GM12873 (cell line): ENCODE data around the gene PALD1.

Experiments
- TF ChIP-seq, protein P1 (sequence below): IDR thresholded peaks from 2 replicates; pipeline ENCODE4 v1.5.1; 2012; ENCODE audit warnings: low read depth, mild to moderate bottlenecking, moderate library complexity, low read length, control low read depth; ENCODE audit not compliant: insufficient read depth; ENCODE audit errors: missing control alignments

PALD1 gene

DNA sequence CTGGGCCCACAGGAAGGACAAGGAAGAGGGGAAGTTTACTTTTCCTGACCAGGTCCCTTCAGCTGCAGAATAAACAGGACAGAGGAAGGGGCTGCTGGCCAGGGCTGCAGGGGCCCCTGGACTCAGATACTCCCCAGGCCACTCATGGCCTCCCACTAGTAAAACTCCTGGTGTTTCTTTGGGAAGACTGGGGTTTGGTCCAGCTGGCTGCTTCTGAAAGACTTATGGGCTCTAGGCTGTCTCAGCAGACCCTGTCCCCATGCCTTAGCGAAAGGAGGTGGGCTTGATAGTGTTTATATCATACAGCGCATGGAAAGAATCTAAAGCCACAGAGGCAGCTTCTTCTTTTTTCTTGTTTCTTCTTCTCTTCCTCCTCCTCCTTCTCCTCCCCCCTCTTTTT, 56.4 kb downstream of the PALD1 start:
- TF ChIP-seq, protein P1, sequence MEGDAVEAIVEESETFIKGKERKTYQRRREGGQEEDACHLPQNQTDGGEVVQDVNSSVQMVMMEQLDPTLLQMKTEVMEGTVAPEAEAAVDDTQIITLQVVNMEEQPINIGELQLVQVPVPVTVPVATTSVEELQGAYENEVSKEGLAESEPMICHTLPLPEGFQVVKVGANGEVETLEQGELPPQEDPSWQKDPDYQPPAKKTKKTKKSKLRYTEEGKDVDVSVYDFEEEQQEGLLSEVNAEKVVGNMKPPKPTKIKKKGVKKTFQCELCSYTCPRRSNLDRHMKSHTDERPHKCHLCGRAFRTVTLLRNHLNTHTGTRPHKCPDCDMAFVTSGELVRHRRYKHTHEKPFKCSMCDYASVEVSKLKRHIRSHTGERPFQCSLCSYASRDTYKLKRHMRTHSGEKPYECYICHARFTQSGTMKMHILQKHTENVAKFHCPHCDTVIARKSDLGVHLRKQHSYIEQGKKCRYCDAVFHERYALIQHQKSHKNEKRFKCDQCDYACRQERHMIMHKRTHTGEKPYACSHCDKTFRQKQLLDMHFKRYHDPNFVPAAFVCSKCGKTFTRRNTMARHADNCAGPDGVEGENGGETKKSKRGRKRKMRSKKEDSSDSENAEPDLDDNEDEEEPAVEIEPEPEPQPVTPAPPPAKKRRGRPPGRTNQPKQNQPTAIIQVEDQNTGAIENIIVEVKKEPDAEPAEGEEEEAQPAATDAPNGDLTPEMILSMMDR: no peak

DNA sequence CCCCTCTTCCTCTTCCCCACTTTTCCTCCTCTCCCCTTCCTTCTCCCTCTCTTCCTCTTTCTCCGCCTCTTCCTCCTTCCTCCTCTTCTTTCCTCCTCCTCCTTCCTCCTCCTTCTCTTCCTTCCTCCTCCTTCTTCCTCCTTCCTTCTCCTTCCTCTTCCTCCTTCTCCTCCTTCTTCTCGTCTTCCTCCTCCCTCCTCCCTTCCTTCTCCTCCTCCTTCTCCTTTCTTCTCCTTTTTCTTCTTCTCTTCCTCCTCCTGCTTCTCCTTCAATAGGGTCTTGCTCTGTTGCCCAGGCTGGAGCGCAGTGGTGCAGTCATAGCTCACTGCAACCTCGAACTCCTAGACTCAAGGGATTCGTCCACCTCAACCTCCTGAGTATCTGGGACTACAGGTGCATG, 56.9 kb downstream of the PALD1 start:
- TF ChIP-seq, protein P1: no peak

DNA sequence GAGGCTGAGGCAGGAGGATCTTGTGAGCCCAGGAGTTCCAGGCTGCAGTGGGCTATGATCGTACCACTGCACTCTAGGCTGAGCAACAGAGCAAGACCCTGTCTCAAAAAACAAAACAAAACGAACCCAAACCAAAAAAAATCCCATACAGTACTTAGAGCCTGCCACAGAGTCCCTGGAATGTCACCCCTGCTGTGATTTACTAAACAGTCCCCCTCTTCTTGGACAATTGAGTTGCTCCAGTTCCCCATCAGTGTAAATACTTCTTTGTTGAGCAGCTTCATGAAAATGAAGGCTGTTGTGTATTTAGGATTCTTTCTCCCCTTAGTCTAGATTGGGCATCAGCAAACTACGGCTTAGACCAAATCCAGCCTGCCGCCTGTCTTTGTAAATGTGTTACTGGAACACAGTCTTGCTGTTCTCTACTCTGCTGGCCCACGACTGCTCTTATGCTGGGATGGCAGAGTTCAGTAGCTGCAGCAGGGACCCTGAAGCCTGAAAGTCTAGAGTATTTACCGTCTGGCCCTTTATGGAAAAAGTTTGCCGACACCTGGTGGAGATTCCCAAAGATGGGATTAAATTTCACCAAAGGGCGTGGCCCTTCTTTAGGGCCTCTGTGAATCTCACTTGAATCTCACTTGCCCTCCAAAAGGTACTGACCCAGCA, 57.8 kb downstream of the PALD1 start:
- TF ChIP-seq, protein P1: no peak

DNA sequence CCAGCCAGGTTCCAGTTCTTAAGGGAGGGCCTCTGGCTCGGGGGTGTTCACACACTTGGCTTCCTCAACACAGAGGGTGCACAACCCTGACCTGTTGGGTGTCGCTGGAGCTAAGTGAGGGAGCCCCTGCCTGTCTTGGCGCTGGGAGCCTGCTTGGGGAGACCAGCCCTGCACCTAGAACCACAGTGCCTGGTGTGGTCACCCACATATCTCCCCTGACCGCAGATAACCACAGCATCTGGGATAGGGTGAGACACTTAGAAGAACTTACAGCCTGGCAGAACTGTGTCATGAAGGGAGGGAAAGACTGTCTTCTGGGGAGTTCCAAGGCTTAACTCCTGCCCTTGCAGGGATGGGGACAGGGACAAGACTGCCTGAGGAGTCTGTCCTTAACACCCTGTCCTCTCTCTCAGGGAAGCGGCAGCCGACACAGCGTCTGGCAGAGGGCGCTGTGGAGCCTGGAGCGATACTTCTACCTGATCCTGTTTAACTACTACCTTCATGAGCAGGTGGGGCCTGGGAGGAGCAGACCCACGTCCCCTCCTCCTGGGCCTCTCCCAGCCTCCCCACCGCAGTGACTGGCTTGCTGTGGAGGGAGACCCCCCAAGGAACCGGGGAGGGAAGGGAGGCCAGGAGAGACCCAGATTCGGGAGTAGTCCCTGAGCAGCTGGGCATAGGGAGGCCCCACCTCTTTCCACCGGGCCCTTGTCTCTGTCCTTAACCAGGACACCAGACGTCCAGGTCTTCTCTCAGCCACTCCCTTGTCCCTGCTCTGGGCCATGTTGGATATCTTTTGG, 59.0 kb downstream of the PALD1 start:
- TF ChIP-seq, protein P1: peak; percentile 61

DNA sequence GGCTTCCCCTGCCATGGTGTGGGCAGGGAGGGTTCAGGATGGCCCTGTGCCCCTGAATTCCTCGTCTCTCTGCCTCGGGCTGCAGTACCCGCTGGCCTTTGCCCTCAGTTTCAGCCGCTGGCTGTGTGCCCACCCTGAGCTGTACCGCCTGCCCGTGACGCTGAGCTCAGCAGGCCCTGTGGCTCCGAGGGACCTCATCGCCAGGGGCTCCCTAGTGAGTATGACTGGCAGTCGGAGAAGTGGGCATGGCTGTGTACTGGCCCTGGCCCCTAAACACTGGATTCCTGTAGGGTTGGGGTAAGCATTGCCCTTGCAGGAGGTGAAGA, 59.6 kb downstream of the PALD1 start:
- TF ChIP-seq, protein P1: no peak

DNA sequence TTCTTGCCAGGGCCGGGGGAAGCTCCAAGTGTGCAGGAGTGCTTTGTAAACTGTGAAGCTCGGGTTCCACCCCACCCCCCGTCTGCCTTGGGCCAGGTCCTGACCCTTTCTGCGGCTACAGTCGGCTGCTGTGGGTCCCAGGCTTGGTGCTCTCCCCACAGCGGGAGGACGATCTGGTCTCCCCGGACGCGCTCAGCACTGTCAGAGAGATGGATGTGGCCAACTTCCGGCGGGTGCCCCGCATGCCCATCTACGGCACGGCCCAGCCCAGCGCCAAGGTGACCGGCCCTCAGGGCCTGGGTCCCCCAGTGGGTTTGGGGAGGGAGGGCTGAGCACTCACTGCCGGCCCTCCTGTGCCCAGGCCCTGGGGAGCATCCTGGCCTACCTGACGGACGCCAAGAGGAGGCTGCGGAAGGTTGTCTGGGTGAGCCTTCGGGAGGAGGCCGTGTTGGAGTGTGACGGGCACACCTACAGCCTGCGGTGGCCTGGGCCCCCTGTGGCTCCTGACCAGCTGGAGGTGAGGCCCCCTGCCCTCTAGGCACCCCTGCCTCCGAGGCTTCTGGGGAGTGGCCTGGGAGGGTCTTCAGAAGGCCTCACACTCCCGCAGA, 60.3 kb downstream of the PALD1 start:
- TF ChIP-seq, protein P1: no peak

DNA sequence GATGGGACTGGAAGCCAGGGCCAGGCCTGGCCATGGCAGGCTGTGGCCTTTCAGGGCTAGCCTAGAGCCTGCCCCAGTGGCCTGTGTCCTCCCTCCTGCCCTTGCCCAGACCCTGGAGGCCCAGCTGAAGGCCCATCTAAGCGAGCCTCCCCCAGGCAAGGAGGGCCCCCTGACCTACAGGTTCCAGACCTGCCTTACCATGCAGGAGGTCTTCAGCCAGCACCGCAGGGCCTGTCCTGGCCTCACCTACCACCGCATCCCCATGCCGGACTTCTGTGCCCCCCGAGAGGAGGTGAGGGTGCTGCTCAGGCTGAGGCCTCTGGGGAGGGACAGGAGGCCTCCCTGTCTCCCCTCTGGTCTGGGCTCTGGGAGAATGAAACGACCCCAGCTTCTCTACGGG, 60.9 kb downstream of the PALD1 start:
- TF ChIP-seq, protein P1: no peak
